Activated naive CD4-positive, alpha-beta T cell treated with anti-CD3 and anti-CD28 coated beads for 36 hours (primary cell): ENCODE data around the gene TBX10. TPM values are rescaled to one million over a fixed set of nuclear protein-coding genes. Genes with fewer than 3 reads are reported as not detected.

Experiments used
- CTCF ChIA-PET: fragments of 350-600 bp; sonication (Branson Sonifier 250); formaldehyde crosslinking; loops from one replicate; lab custom pipeline; 2021; ENCODE audit warnings: antibody characterized with exemption; lab: Charles Lee
- DNase-seq: peaks from one replicate; pipeline ENCODE4 v3.0.0-alpha.2; 2020
- H3K27ac Mint-ChIP-seq: one replicate; pipeline ENCODE4 v1.8.0; 2021; ENCODE audit warnings: mild to moderate bottlenecking, mixed read lengths
- H3K27me3 Mint-ChIP-seq: one replicate; pipeline ENCODE4 v1.8.0; 2021; ENCODE audit warnings: low read depth, mixed read lengths
- H3K36me3 Mint-ChIP-seq: one replicate; pipeline ENCODE4 v1.8.0; 2021; ENCODE audit warnings: low read depth, mixed read lengths
- H3K4me1 Mint-ChIP-seq: one replicate; pipeline ENCODE4 v1.8.0; 2021; ENCODE audit warnings: low read depth, mixed read lengths
- H3K4me3 Mint-ChIP-seq: one replicate; pipeline ENCODE4 v1.8.0; 2021; ENCODE audit warnings: mild to moderate bottlenecking, moderate library complexity, mixed read lengths
- H3K9me3 Mint-ChIP-seq: one replicate; pipeline ENCODE4 v1.8.0; 2021; ENCODE audit warnings: mixed read lengths
- intact Hi-C: fragments of 100-400 bp; cut with micrococcal nuclease; formaldehyde crosslinking; loops from one replicate; pipeline ENCODE4 v1.15.1; 2023
- total RNA-seq, 2 experiments: library from RNA; stranded (reverse); gene quantifications; one replicate each; pipeline ENCODE4 v1.2.3, GENCODE V29; 2021

Gene TBX10
- total RNA-seq, 2 experiments from 2014 or later, result not detected

DNA sequence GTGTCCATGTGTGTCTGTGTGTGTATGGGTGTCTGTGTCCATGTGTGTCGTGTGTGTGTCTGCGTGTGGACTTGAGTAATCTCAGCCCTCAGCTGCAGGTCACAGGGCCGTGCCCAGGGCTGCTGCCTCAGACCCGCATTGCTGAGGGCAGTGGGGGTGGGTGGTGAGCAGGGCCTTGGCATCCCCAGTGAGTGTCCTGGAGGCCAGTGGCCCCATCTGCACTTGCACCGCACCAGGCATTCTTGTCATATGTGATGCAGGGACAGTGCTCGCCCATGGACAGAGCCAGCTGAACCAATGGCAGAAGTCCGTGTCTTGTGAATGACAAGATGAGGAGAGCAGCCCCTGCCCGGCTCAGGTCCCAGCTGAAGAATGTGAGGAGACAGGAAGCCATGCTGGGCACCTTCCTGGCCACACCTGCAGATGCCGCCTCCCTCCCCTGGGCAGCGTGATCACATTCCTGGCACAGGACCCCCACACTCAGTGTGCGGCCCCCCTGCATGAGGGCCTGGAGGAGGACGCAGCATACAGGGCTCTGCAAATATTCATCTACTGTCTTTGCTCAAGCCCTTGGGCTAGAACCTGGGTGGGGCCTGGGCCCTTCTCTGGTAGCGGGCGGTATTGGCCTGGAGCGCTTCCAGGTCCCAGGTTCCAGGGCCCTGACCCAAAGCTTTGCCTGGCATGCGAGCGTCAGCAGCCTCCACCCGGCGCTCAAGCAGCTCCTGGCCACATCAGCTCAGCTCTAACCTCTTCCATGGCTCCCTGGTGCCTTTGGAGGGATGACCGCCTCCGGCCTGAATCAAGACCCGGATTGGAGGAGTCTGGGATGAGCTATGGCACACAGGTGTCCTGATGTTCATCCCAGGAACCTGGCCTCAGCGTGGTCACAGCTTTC is 31.0 kb upstream of the TBX10 start:
- no peak for DNase-seq
- H3K27me3 Mint-ChIP-seq, result no peaks in the 10 kb centered on the region
- H3K36me3 Mint-ChIP-seq, result no peaks in the 10 kb centered on the region
- no peaks in the 10 kb centered on the region for H3K9me3 Mint-ChIP-seq
- CTCF ChIA-PET, result interaction anchor here (1.1 kb wide), 1 partner anchor 12 kb away, joined by 3 read pairs; no protein-coding TSS in a partner anchor
- H3K4me3 Mint-ChIP-seq, result no peak overlapping the region
- H3K27ac Mint-ChIP-seq, result no peak overlapping the region
- H3K4me1 Mint-ChIP-seq, result no peaks in the 10 kb centered on the region
- intact Hi-C loops, result no loop called here

DNA sequence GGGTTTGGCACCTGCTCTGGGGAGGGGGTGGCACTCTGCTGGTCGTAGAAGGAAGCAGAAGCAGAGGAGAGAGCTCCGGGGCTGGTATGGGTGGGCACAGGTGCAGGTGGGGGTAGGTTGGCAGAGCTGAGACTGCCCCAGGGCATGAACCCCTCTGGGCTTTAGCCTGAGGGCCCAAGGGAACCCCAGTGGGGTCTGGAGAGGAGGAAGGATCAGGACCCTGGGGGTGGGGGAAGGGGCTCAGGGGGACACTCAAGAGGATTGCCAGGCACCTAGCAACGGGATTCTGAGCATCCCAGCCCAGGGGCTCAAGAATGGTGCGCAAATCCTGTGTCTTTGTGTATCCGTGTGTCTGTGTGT is 28.6 kb upstream of the TBX10 start:
- no peak for DNase-seq
- intact Hi-C loops, result no loop called here
- no peaks in the 10 kb centered on the region for H3K27me3 Mint-ChIP-seq
- H3K27ac Mint-ChIP-seq, result no peak overlapping the region
- CTCF ChIA-PET, result interaction anchor here (0.7 kb wide), 1 partner anchor 10 kb away, joined by 3 read pairs; no protein-coding TSS in a partner anchor
- H3K4me3 Mint-ChIP-seq, result no peak overlapping the region
- no peaks in the 10 kb centered on the region for H3K9me3 Mint-ChIP-seq
- no peaks in the 10 kb centered on the region for H3K36me3 Mint-ChIP-seq
- H3K4me1 Mint-ChIP-seq, result no peaks in the 10 kb centered on the region

DNA sequence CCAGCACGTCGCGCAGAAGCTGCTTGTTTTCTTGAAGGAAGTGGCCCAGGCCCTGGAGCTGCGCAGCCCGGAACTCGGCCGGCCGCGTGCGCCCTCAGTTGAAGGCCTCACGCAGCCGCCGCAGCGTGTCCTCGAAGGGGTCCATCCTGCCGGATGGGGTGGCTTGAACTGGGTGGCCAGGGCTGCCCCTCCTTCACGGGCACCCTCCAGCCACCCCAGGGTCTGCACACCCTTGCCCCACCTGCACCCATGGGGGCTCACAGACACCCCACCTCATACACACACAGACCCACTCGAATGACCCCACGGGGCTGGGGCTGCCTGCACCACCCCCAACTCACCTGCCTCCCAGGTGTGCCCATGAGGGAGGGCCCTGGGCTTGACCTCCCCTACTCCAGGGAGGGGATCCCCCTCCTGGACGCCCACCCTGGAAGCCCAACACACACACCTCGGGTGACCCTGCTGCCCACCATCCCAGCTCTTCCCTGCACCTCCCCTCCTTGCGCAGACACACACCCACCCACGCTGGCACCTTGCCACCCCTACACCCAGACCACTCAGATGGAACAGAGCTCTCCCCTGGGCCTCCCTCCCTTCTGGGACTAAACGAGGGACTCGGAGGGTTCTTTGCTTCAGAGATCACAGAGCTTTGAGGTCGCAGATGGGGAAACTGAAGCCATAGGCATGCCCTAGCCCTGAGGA is 28.1 kb upstream of the TBX10 start:
- Mint-ChIP-seq H3K4me1 (no peaks in the 10 kb centered on the region), H3K27ac (no peak overlapping the region), H3K27me3 (no peaks in the 10 kb centered on the region), H3K9me3 (no peaks in the 10 kb centered on the region), H3K36me3 (no peaks in the 10 kb centered on the region), H3K4me3 (no peak overlapping the region)
- DNase-seq, result no peak
- intact Hi-C loops, result no loop called here
- CTCF ChIA-PET, result interaction anchor here (0.7 kb wide), 1 partner anchor 9 kb away, joined by 3 read pairs; no protein-coding TSS in a partner anchor

DNA sequence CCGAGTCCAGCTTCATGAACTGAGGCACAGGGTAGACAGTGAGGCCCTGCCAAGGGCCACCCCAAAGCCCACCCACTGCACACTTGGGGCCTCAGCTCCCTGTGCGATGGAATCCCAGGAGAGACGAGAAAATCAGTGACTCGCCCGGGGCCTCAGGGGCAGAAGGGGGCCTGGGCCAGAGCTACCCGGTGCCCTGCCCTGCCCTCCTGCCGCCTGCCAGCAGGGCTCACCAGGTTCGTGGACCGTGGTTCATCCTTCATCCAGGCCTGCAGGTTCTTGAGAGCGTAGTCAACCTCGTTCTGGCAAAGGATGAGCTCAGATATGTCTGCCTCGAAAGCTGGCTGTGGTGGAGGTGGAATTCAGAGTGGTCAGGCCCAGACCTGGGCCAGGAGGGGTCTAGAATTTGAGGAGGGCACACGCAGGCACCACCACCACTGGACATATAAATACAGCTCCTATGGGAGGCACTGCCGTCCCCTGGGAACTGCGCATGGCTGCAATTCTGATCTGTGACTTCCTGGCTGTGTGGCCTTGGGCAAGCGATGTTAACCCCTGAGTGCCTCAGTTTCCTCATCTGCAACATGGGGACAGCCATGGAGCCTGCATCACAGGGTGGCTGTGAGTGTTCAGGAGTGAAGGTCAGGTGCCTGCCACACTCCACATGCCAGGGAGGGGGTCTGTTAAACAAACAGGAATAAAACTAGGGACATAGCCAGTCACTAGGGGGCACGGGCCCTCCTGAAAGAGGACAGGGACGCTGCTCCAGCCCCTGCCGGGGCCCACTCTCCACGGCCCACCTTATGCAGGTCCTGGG is 27.3 kb upstream of the TBX10 start:
- intact Hi-C loops, result no loop called here
- Mint-ChIP-seq H3K27me3 (no peaks in the 10 kb centered on the region), H3K4me1 (no peaks in the 10 kb centered on the region), H3K27ac (no peak overlapping the region), H3K9me3 (no peaks in the 10 kb centered on the region), H3K4me3 (no peak overlapping the region), H3K36me3 (no peaks in the 10 kb centered on the region)
- CTCF ChIA-PET, result no interaction called here
- no peak for DNase-seq

DNA sequence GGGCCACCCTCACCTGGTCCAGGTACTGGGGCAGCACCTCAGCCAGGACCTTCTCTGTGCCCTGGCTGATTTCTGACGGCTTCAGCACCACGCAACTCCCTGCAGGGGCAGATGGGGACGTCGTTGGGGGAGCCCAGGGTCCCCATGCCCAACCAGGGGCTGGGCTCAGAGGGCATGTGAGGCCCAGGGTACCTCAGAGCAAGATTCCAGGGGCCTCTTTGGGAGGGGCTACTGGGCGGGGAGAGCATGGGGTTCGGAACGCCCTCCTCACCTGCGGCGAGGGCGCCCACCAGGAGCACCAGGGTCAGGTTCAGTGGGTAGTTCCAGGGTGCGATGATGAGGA is 26.7 kb upstream of the TBX10 start:
- no peaks in the 10 kb centered on the region for H3K36me3 Mint-ChIP-seq
- H3K4me1 Mint-ChIP-seq, result no peaks in the 10 kb centered on the region
- H3K27me3 Mint-ChIP-seq, result no peaks in the 10 kb centered on the region
- CTCF ChIA-PET, result no interaction called here
- H3K4me3 Mint-ChIP-seq, result no peak overlapping the region
- no peaks in the 10 kb centered on the region for H3K9me3 Mint-ChIP-seq
- no peak overlapping the region for H3K27ac Mint-ChIP-seq
- intact Hi-C loops, result no loop called here
- no peak for DNase-seq

DNA sequence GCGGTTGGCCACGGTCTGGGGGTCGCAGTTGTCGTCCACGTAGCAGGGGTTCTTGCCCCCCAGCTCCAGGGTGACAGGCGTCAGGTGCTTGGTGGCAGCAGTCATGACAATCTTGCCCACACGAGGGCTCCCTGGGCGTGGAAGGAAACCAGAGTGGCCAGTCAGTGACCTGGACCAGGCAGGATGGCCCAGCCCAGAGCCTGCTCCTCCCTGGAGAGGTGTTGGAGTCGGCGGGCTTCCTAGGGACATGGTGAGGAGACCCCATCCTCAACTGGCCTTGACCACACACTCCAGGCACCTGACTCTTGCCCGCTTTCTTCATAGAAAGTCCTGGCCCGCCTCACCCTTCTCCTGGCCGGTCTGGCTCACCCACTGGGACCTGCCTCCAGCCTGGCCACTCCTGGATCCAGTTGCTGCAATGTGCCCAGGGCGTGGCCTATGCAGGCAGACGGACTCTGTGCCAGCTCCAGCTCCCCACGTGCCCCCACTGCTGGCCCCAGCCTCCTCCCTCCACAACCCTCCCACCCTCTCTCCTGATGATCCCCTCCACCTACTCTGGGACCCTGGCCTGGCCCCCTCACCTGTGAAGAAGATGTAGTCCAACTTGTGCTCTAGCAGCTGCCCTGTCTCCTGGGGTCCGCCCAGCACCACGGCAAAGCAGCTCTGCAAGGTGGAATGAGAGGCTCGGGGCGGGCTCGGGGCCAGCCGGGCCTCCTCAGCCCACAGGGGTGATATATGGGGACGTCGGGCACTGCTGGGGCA is 26.2 kb upstream of the TBX10 start:
- intact Hi-C loops, result no loop called here
- DNase-seq, result no peak
- CTCF ChIA-PET, result interaction anchor here (0.5 kb wide), 1 partner anchor 583 kb away, joined by 3 read pairs; no protein-coding TSS in a partner anchor
- no peaks in the 10 kb centered on the region for H3K9me3 Mint-ChIP-seq
- H3K27me3 Mint-ChIP-seq, result no peaks in the 10 kb centered on the region
- no peaks in the 10 kb centered on the region for H3K4me1 Mint-ChIP-seq
- H3K36me3 Mint-ChIP-seq, result no peaks in the 10 kb centered on the region
- H3K27ac Mint-ChIP-seq, result no peak overlapping the region
- H3K4me3 Mint-ChIP-seq, result no peak overlapping the region

DNA sequence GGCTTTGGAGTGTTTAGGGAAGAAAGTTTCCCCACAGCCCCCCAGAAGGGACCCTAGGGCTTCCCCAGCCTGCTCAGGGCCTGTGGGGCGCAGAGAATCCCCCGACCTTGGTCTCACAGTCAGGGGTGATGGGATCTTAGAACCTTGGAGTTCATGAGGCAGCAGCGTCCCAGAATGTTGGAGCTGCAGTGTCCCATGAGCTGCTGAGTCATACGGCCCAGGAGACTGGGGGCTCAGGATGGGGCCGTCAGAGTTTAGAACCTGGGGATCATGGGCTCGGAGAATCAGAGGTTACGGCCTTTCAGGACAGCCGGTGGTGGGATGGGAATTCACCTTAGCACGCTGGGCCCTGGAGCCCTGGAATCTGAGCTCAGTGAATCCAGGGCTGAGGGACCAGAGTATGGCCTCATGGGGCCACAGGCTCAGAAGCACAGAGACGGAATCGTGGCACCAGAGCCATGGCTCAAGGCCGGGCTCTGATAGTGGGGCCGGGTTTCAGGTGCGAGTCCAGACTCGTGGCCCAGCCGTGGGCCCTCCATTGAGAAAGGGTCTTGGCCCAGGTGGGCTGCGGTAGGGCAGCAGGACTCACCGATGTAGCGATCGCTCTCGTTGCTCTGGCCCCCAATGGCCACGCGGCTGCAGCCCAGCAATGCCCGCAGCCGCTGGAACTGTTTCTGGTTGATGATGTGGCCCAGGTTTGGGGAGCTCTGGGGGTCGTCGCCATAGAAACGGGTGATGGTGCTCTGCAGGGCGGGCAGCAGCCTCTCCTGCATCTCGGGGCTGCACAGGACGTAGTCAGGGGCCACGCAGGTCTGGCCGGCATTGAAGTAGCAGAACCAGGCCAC is 25.4 kb upstream of the TBX10 start:
- no peak for DNase-seq
- H3K27me3 Mint-ChIP-seq, result no peaks in the 10 kb centered on the region
- no peak overlapping the region for H3K4me3 Mint-ChIP-seq
- no peak overlapping the region for H3K27ac Mint-ChIP-seq
- no peaks in the 10 kb centered on the region for H3K9me3 Mint-ChIP-seq
- intact Hi-C loops, result no loop called here
- CTCF ChIA-PET, result interaction anchor here (0.5 kb wide), 1 partner anchor 583 kb away, joined by 3 read pairs; no protein-coding TSS in a partner anchor
- no peaks in the 10 kb centered on the region for H3K4me1 Mint-ChIP-seq
- no peaks in the 10 kb centered on the region for H3K36me3 Mint-ChIP-seq

DNA sequence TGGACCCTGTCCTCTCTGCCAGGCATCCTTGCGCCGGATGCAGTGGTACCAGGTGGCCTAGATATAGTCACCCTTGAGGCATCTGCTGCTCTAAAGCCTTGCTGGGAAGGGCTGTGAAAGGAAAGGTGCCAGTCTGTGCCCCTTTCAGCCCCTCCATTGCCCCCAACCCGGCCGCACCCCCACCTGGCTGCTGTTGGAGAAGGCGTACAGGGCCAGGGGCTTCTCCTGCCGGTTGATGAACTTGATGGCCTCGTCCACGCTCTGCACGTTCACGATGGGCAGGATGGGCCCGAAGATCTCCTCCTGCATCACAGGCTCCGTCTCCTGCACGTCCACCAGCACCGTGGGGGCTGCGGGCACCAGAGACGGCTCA is 24.6 kb upstream of the TBX10 start:
- Mint-ChIP-seq H3K27me3 (no peaks in the 10 kb centered on the region), H3K36me3 (no peaks in the 10 kb centered on the region), H3K4me1 (no peaks in the 10 kb centered on the region), H3K9me3 (no peaks in the 10 kb centered on the region), H3K27ac (no peak overlapping the region), H3K4me3 (no peak overlapping the region)
- no peak for DNase-seq
- CTCF ChIA-PET, result no interaction called here
- intact Hi-C loops, result no loop called here

DNA sequence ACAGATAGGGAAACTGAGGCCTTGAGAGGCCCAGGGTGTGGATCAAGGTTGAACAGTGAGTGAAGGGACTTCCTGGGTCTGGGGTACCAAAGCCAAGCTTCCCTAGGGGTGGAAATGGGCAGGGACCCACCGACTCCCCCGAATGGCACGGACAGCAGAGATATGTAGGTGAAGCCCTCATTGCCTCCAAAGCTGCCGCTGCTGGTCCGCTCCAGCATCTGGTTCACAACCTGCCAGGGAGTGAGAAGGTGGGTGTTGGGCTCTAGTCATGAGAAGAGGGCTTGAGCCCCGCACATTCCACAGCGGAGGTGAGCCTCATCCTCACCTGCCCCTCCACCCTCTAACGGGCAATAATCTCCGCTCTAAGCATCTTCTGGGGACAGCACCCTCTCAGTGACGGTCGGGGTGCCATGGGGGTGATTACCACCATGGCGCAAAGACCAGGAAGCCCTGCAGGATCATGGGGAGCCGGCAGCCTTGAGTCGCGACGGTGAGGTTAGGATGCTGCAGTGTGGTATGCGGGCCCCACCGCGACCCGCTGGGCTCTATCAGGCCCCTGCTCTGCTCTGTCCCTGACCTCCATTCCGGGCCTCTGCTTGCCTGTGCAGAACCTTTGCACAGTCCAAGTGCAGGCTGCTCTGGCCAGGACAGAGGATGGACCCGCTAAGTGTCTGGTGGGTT is 24.1 kb upstream of the TBX10 start:
- intact Hi-C loops, result no loop called here
- Mint-ChIP-seq H3K4me1 (no peaks in the 10 kb centered on the region), H3K4me3 (no peak overlapping the region), H3K36me3 (no peaks in the 10 kb centered on the region), H3K9me3 (no peaks in the 10 kb centered on the region), H3K27ac (no peak overlapping the region), H3K27me3 (no peaks in the 10 kb centered on the region)
- CTCF ChIA-PET, result no interaction called here
- DNase-seq, result no peak

DNA sequence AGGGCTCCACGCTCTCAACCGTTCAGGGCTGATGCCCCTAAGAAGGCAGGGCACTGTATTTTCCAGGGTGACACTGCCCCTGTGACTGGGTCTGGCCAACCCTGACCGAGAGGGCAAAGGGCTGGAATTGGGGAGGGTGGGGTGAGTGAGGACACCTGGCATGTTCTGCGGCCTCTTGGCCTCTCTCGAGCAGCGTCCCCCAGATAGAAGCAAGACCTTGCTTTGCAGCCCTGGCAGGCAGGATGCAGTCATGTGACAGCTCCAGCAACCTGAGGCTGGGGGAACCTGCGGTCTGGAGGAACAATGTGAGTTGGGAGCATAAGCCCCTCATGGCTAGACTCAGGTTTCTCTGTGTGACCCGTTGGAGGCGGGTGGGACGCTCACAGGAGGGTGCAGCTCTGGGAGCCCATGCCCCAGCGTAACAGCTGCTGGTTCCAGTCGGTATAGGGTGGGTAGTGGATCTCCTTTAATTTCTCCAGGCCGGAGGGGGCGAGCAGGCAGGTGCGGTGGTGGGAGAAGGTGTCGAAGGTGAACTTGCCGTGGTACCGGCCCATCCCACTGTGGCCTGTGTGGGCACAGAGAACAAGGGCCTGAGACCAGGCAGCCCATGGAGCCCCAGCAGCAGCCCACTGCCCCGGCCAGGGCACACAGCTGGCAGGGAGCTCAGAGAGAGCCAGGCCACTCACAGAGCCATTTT is 23.4 kb upstream of the TBX10 start:
- Mint-ChIP-seq H3K9me3 (no peaks in the 10 kb centered on the region), H3K27me3 (no peaks in the 10 kb centered on the region), H3K36me3 (no peaks in the 10 kb centered on the region), H3K4me1 (no peaks in the 10 kb centered on the region), H3K4me3 (no peak overlapping the region), H3K27ac (no peak overlapping the region)
- intact Hi-C loops, result no loop called here
- DNase-seq, result no peak
- CTCF ChIA-PET, result interaction anchor here (0.8 kb wide), 1 partner anchor 27 kb away, joined by 3 read pairs; no protein-coding TSS in a partner anchor
